GM20000 (cell line): ENCODE data around the gene MON2.
"Not testable (repeated sequence)": the region's sequence is repeated elsewhere in the genome, so short reads cannot be mapped to it uniquely, and the experiment has no call there.

Experiments used
- DNase-seq: peaks from one replicate; pipeline ENCODE4 v3.0.0; 2012; ENCODE audit warnings: low spot score
- TF ChIP-seq, protein P1 (sequence below): IDR thresholded peaks from 2 replicates; pipeline ENCODE4 v1.5.1; 2012; ENCODE audit warnings: mild to moderate bottlenecking, control low read depth; ENCODE audit errors: extremely low read depth, missing control alignments

The MON2 gene

DNA sequence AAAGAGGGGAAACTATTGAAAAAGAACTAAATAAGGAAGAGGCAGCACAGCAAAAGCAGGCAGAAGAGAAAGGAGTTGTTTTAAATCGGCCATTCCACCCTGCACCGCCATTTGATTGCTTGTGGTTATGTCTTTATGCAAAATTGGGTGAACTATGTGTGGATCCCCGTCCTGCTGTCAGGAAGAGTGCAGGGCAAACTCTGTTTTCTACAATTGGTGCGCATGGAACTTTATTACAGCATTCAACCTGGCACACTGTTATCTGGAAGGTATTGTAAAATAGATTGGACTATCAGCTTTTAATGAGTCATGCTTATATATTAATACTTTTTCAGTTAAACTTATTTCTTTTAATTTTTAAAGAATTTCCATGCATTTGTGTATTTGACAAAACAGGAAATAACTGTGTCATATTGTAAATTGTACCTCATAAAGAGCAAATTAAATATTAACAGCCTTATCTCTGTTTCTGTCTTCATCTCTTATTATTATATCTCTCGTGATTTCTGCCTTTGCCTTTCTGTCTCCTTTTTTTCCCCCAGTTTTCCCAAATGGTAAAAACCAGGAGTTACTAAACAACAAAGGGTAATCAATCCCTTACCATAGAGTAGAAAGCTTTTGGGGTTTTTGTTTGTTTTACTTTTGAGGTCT lies 86.4 kb downstream of the MON2 start:
- no peak for DNase-seq
- TF ChIP-seq, protein P1, sequence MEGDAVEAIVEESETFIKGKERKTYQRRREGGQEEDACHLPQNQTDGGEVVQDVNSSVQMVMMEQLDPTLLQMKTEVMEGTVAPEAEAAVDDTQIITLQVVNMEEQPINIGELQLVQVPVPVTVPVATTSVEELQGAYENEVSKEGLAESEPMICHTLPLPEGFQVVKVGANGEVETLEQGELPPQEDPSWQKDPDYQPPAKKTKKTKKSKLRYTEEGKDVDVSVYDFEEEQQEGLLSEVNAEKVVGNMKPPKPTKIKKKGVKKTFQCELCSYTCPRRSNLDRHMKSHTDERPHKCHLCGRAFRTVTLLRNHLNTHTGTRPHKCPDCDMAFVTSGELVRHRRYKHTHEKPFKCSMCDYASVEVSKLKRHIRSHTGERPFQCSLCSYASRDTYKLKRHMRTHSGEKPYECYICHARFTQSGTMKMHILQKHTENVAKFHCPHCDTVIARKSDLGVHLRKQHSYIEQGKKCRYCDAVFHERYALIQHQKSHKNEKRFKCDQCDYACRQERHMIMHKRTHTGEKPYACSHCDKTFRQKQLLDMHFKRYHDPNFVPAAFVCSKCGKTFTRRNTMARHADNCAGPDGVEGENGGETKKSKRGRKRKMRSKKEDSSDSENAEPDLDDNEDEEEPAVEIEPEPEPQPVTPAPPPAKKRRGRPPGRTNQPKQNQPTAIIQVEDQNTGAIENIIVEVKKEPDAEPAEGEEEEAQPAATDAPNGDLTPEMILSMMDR, result no peak

DNA sequence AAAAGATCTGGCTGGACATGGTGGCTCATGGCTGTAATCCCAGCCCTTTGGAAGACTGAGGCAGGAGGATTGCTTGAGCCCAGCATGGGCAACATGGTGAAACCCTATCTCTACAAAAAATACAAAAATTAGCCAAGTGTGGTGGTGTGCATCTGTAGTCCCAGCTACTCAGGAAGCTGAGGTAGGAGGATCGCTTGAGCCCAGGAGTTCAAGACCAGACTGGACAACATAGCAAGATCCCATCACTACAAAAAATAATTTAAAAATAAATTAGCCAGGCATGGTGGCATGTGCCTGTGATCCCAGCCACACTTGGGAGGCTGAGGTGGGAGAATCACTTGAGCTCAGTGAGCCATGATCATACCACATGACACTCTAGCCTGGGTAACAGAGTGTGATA lies 92.7 kb downstream of the MON2 start:
- DNase-seq, result not testable (repeated sequence)

DNA sequence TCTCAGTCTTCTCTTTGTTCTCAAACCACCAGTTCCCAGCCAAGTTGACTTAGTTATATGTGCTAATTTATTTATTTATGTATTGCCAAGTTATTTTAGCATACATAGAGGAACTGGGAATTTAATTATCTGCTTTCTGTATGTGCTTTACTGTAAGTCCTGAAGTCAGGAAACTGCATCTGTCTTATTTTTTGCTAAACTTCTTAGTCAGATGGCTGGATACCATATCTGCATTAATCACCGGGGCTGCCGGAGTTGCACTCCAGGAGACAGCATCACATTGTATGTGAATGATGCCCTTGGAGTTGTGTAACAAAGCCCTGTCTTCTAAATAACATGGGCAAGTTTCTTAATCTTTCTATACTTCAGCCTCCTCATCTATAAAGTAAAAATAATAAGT lies 96.2 kb downstream of the MON2 start:
- DNase-seq, result no peak
- TF ChIP-seq, protein P1, result no peak

DNA sequence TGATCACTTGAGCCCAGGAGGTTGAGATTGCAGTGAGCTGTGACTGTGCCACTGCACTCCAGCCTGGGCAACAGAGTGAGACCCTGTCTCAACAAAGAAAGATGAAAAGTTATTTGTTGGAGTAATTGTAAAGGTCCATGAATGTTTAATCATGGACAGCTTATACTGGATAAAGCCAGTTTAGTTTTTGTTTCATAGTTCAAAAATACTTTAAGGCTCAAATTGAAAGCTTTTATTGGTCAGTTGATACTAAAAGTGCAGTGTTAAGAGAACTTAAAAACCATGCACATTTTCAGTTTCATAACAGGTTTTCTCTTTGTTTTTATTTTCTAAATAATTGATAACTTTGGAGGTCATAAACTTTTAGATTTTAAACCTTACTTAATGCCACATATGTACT lies 108.4 kb downstream of the MON2 start:
- TF ChIP-seq, protein P1, result no peak
- DNase-seq, result peak; percentile 14

DNA sequence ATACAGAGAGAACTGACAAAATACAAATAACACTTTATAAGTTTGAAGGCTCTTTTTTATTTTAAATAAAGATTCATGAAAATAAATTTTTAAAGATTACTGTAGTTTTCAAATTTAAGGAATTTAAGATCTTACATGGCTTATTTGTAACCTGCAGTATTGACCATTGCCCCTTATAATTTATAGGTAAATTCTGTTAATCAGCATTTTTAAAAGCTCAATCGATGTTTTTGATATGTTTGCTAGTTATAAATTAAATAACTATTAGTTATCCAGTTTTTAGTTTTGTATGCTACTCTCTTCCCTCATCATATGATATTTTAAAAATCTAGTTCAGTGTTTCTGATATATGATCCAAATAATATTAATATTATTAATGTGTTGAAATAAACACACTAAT lies 109.9 kb downstream of the MON2 start:
- no peak for DNase-seq
- TF ChIP-seq, protein P1, result no peak

DNA sequence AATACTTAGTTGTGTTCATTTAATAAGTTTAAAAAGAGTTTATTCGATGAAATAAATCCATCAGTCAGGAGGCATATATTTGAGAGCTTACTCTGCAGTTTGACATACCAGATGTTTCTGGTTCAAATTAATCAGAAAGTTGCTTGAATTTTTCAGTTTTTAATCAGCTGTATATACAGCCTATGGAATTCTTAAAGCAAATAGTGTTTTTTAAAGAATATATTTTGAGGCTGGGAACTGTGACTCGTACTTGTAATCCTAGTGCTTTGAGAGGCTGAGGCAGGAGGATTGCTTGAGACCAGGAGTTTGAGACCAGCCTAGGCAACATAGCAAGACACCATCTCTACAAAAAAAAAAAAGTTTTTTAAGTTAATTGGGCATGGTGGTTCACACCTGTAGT lies 112.1 kb downstream of the MON2 start:
- TF ChIP-seq, protein P1, result no peak
- no peak for DNase-seq

DNA sequence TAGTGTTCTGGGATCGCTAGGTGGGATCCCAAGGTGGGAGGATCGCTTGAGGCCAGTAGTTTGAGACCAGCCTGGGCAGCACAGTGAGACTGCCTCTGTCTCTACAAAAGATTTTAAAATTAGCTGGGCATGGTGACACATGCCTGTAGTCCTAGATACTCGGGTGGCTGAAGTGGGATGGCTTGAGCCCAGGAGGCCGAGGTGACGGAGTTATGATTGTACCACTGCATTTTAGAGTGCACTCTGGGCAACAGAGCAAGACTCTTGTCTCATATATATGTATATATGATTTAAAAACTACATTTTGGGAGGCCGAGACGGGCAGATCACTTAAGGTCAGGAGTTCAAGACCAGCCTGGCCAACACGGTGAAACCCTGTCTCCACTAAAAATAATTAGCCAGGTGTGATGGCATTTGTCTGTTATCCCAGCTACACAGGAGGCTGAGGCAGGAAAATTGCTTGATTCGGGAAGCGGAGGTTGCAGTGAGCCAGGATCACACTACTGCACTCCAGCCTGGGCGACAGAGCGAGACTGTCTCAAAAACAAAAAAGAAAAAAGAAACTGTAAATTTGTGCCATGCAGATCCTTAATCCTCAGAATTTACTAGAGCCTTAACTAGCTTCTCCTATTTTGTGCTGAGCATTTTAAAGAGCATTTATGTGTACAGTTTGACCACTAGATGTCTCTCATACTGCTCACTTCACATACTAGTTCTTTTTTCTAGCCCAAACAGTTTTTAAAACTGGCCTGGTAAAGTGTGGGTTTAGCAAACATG lies 114.8 kb downstream of the MON2 start:
- TF ChIP-seq, protein P1, result peak; percentile 37
- DNase-seq, result peak; percentile 38

DNA sequence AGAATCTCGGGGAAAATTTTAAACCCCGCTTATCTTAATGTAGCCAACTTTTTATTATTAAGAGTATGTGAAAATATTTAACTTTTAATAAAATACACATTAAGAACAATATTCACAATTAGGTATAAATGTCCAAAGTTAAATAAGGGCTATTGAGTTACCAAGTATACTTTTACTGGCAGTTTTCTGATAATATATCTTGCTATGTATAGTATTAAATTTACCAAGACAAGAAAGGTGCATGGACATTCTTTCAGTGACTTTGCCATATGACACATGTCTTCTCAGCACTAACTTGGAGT lies 115.4 kb downstream of the MON2 start:
- TF ChIP-seq, protein P1, result no peak
- DNase-seq, result no peak
